TTC549 (cell line): ENCODE measurements around the gene COL11A1.

ENCODE experiments used
- FAIRE-seq: peaks from 2 replicates; lab custom pipeline; 2012; peaks lifted over from hg19 to GRCh38; lab: Jason Lieb, UNC

The COL11A1 gene

DNA sequence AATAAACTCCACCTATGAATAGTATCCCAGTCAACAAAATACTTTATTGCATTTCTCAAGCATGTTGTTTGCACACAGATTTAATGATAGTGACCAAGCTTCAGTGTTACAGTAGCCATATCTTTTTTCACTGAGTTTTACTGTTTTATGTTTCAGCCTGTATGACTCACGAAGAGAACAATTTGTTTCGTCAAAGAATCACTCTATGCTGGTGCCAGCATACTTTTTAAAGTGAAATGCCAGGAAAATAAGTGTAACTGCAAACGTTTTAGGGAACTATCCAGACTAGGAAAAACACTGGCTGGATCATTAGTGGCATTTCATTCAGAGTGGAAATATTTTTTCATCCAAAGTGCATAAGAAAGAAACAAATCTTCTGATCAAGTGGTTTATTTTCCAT is 210.8 kb downstream of the COL11A1 start:
- FAIRE-seq: no peak

DNA sequence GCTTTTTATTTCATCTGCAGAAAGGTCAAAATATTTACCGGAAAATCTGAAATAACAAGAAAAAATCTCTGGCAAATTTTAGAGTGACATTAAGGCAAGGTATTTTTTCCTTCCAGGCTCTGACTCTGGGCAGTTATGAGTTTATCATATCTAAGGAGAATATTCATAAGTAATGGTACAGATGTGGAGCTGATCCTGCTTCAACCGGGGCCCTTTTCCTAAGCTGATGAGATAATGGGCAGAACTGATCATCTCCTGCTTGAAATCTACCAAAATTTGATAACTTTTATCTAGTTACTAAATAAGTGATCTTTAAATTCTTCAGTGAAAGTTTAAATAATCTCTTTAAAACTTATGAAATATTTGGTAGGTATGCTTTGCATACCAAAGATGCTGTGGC is 211.6 kb downstream of the COL11A1 start:
- FAIRE-seq: no peak

DNA sequence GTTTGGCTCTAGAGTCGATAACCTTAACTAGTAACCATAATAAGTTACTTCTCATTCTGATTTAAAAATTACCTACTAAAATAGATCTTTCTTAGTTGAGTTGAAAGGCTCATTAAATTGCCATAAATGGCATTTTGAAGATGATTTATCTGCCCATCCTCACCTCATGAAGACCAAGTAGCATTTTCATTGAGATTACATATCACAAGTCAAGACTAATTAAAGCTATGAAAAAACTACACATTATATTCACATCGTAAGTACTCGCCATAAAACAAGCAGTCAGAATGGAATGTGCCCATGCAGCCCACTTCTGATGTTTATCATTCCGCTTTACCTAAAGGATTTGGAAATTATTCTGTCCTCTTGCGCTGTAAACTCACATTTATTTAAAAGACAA is 212.0 kb downstream of the COL11A1 start:
- FAIRE-seq: no peak

DNA sequence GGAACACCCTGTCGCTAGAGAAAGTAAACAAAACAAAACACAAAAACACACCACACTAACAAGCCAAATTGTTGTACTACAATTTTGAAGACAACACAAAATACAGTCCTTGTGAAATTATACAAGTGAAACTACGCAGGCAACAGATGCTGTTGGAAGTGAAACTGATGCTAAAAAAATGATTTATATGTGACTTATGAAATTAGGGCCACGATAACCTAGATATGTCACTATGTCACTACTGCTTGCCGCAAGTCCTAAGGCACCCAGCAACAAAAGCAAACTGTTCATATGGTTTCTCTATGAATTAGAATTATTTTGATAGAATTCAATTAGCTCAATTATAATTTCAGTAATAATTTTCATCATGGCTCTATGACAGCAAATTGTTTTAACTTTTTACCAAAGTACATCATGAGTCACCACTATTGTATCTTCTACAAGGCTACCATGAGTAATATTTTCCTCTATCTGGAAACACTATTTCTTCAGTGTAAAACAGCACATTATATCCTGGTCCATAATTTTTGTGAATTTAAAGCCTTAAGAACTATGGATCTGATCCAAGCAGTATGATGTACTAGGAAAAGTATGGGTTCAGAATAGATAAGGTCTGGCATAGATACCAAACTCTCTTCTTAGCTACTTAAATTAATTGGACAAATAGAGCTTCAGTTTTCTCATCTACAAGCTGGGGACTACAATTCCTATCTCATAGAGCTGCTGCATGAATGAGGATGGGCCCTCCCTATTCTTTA is 216.3 kb downstream of the COL11A1 start:
- no peak for FAIRE-seq

DNA sequence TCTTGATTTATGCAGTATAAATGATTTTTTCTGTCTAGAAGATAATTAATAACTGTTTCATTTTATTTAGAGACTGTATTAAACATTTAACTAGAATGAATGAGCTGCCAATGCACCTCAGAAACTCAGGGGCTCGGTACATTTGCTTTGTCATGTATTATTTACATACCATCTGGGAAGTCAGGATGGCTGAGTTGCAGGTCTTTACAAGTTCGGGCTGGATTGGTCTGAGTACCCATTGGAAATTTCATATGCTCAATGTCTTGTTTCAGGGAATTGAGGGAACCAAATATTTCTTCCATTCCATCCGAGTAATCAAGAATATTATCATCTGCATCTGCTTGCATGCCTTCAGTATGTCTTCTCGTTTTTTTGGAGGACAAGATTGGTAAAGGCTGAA is 221.7 kb downstream of the COL11A1 start:
- no peak for FAIRE-seq

DNA sequence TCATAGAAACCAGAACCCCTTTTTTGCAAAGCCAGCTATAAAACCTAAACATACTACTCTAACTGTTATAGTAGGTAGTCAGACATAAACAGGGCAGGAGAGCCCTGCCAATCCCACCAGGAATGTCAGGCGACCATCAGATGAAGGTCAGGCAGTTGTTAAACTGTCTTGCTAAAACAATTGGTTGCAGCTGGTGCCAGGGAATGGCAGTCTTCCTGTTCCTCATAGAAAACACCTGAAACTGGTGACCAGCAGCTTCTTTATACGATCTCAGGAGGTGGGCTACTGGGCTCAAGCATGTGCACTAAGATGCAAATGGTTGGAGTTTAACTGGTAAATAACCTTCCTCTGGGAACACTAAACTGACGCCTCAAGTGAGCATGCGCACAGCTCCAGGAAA is 224.1 kb downstream of the COL11A1 start:
- no peak for FAIRE-seq

DNA sequence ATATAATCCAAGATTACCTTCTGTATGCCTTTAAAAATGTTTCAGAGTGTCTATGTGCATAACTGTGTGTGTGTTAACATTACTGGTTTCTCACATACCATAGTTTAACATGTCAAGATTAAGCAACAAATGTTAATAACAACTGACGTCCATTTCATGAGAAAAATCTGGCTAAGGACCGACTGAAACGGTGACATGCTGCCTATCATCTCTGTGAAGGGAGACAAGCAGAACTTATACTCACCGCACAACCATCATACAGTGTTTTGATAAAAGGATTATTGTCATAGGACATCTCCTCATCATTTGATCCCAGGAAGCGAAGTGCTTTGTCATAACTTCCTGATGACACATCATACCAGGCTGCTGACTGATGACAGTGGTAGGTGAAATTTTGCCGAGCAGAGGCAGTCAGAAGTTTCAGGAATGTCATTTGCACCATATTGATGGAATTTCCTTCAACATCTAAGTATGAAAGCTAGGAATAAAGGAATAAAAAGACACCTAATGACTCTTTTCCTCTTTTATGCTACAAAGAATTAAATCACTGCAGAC is 228.8 kb downstream of the COL11A1 start:
- FAIRE-seq: no peak

DNA sequence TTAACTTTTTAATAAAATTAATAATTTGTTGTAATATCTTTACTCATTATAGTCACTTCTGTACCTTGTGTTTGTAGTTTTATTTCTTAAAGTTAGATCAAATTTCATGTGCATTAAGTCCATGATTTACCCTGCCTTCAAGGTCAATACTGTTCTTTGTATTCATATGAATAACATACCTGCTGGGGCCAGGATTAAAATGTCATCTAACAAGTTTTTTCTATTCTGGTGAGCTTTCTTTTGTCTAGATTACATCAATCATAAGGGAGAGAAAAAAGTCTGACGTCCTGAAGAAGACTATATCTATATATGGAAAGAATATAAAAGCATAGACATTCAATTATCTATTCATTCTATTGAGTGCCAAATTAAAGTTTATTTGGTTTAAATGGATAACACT is 232.6 kb downstream of the COL11A1 start:
- FAIRE-seq: no peak

DNA sequence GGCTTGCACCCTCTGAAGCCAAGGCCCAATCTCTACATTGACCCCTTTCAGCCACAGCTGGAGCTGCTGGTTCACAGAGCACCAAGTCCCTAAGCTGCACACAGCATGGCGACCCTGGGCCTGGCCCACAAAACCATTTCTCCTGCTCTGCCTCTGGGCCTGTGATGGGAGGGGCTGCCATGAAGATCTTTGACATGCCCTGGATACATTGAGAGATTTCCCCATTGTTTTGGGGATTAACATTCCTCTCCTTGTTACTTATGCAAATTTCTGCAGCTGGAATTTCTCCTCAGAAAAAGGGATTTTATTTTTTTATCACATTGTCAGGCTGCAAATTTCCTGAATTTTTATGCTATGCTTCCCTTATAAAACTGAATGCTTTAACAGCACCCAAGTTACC is 235.8 kb downstream of the COL11A1 start:
- no peak for FAIRE-seq

DNA sequence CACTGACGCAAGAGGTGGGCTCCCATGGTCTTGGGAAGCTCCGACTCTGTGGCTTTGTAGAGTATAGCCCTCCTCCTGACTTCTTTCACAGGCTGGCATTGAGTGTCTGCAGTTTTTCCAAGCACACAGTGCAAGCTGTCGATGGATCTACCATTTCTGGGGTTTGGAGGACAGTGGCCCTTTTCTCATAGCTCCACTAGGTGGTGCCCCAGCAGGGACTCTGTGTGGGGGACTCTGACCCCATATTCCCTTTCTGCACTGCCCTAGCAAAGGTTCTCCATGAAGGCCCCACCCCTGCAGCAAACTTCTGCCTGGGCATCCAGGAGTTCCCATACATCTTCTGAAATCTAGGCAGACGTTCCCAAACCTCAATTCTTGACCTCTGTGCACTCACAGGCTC is 236.2 kb downstream of the COL11A1 start:
- FAIRE-seq: no peak

DNA sequence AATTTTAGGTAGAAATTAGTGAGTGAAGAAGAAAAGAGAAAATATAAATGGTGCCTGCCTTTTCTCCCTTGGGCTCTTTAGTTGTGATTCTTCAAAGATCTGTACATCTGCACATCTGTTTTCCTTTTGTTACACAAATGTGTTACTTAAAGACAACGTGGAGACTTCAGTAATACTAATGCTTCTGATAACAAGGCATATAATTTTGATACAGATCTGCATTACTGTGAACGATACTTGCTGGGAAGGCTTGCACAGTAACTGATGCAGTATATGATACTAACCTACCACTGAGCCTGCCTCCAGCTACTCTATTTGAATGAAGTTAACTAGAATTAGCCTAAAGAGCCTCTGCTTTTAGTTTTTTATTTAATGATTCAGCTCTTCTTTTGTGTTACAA is 244.6 kb downstream of the COL11A1 start:
- no peak for FAIRE-seq

DNA sequence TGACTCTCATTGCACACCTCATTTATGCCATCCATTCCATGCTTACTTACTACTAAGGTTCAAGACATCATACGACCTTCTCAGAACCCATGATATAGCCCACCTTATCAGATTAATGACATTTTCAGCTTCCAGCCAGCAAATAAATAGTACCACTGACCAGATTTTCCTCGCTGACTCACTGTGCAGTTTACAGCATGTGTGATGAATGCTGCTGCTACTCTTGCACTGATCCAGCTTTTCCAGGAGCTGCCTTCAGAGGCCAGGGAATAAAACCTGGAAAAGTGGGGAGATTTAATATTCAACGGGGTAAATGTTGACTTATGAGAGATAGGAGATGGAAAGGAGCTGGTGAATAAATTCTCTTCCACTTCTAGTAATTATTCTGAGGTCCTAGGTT is 247.1 kb downstream of the COL11A1 start:
- FAIRE-seq: no peak

DNA sequence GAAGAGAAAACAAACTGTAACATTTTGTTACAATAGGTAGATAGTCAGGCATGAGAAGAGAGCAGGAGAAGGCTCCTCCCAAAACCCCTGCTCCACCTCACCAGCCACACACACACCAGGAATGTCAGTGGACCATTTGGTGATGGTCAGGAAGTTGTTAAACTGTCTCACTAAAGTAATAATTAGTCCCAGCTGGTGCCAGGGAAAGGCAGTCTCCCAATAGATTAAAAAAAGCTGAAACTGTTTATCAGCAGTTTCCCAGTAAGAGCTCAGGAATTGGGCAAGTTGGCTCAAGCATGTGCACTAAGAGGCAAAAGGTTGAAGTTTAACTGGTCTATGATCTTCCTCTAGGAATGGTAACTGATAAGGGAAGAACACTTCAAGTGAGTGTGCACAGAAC is 249.6 kb downstream of the COL11A1 start:
- FAIRE-seq: no peak

DNA sequence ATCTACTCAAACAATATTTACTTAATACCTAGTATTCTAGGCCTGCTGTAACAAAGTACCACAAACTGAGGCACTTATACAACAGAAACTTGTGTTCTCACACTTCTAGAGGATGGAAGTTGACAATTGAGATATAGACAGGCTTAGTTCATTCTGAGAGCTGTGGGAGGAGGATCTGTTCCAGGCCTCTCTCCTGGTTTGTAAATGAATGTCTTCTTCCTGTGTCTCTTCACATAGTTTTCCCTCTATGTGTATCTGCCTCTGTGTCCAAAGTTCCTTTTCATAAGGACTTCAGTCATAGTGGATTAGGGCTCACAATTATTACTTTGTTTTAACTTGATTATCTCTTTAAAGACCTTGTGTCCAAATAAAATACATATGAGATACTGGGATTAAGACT is 251.1 kb downstream of the COL11A1 start:
- no peak for FAIRE-seq

DNA sequence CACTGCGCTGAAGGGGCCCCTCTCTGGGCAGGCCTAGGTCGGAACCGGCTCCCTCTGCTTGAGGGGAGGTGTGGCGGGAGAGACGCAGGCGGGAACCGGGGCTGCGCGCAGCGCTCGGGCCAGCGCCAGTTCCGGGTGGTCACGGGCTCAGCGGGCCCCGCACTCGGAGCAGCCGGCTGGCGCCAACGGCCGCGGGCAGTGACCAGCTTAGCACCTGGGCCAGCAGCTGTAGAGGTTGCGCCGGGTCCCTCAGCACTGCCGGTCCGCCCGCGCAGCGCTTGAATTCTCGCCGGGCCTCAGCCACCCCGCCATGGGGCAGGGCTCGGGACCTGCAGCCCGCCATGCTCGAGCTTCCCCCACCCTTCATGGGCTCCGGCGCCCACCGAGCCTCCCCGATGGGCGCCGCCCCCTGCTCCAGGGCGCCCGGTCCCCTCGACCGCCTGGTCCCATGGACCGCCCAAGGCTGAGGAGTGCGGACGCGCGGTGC is 254.6 kb downstream of the COL11A1 start:
- FAIRE-seq: no peak

DNA sequence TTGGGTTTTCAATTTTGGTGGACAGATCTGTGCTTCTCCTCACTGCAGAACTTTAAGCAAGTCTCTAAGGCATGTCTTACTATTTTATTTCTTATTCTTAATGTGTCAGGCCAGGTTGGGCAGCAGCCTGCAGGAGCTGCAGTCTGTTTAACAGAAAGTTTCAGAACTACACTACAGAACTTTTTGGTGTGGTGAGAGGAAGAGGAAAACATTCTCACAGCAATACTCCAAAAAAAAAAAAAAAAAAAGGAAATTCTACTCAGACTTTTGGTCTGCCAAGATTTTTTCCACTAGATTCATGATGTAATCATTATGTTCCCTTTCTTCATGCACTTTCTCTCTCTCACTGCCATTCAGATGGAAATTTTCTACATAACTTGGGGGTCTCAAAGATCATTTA is 255.2 kb downstream of the COL11A1 start:
- no peak for FAIRE-seq

DNA sequence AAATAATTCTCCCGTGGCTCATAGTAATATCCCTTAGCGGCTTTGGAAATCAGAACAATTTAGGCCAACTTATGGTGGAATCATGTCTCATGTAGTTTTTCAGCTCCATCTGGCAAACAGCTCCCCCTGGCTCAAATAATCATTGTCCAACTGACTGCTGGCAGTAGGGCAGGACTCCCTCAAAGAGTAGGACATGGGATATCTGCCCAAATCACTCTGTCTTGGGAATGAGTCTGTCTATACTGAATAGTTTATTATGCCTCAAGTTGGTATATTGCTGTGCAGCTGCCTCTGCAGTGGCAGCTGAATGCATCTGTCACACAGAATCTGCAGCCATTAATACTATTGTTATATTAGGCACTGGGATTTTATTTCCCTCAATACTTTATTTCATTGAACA is 255.7 kb downstream of the COL11A1 start:
- no peak for FAIRE-seq

DNA sequence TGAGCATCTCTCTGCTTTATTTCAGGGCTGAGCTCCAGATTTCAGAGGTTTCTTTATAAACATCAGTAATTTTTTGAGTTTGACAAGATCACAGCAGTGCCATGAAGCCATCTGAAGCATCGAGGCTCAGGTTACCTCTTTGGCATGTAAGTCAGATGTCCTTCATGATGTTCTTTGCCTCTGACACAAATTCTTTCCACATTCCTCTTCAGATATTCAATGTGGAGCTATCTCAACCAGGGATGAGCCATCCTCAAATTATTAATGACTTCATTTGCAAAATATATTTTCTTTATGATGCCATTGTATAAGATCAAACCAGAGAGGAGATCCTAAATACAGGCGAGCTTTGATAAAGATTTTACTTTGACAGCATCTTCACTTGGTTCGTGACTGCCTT is 256.7 kb downstream of the COL11A1 start:
- FAIRE-seq: no peak

DNA sequence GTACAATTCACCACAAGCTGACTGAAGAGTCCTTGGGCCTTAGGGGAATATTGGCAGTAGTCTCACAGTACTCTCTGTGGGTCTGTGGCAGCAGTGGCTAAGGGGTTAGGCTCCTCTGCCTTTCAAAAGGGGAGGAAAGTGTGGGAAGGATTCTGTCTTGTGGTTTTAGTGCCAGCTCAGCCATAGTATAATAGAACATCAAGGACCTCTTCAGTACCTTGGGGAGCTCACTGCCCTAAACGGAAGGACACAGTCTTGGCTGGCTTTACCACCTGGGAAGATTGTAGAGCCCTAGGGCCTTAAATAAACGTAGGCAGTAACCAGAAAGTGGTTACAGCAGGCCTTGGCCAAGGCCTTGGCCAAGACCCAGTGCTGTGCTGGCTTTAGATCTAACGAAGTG is 265.7 kb downstream of the COL11A1 start:
- no peak for FAIRE-seq

DNA sequence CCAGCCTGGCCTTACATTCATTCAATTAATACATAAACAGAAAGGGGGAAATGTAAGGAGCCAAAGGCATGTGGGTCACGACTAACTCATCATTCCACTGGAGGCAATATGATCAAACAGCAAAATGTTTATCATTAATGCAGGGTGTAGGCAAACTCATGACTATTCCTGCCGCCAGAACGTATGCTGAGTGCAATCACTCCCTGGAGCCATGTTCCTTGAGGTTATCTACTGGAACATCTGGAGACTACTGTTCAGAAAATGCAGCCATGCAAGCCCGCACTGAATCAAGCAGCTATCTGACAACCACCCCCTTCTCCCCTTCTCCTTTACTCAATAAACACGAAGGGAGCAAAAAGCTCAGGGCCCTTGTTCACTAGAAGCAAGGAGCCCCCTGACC is 267.6 kb downstream of the COL11A1 start:
- no peak for FAIRE-seq

DNA sequence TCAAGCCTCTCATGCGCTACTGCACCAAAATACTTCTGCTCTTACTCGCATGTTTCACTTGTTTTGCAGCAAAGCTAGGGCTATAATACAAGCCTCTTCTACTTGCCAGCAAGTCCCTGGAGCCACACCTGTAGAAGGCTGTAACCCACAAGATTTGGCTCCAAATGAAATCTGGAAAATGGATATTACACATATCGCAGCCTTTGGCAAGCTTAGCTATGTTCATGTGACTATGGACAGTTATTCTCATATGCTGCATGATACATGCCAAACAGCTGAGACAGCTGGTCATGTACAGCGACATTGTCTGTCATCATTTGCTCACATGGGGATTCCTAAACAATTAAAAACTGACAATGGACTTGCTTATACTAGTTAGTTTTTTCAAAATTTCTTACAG is 270.3 kb downstream of the COL11A1 start:
- no peak for FAIRE-seq

DNA sequence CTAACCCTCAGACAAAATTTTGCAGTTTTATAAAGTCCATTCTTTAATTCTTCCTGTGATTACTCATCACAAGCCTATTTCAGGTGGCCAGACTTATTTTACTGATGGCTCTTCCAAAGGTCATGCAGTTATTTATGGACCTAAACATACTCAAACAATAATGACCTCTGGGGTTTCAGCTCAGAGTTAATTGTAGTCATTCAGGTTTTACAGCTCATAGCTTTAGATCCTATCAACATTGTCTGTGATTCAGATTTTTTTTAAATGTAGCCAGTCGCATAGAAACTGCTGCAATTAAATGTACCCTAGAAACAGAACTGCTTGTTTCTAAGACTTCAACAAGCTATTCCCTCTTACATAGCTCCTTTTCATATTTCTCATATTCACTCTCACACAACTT is 270.8 kb downstream of the COL11A1 start:
- FAIRE-seq: no peak

DNA sequence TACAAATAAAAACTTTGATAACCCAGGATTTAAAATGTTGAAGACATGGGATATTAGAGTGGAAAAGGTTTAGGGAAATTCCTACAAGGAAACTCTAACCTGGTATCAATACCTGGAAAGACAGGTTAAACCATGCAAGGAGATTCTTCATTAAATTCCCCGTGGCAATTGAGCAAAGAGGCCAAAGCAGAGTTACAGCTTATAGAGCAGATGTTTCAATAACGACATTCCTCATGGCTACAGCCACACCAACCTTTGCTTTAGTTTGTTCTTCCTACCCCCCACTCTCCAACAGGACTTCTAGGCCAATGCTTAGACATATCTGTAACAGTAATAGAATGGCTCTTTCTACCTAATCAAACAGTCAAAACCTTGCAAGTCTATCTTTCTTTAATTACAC is 271.3 kb downstream of the COL11A1 start:
- FAIRE-seq: no peak

DNA sequence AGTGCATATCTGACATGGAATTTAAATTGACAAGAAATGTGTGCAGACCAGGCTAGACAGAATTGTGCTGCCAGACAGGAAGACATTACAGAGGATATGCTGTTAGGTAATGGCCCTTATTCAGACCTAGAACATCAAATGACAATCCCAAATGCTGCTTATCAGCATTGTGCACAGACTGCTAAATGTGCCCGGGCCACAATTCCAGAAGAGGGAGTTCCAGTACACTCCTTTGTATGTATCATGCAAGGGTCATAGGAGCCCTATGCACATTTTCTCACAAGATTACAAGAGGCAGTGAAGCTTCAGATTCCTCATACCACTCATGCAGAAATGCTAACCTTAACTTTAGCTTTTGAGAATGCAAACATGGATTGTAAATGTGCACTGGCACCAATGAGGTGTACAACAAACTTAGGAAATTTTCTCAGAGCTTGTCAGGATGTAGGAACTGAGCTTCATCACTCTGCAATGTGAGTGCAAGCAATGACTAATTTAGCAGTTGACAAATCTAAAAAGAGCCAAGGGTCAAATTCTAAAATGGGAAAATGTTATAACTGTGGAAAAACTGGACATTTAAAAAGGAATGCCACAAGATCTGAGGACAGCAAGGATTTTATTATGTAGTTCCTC is 273.5 kb downstream of the COL11A1 start:
- no peak for FAIRE-seq
